Forelimb muscle (tissue), 1 donor: ENCODE results near the gene GMDS. TPM values are rescaled to one million over a fixed set of nuclear protein-coding genes. Genes with fewer than 3 reads are reported as not detected.

Experiments used
- DNase-seq: peaks from one replicate; pipeline ENCODE4 v3.0.0-alpha.2; 2013; ENCODE audit warnings: low read depth
- polyA plus RNA-seq: library from polyadenylated mRNA; unstranded; fragments of 120-200 nt; gene quantifications from one replicate; pipeline ENCODE4 v1.2.1, GENCODE V29; 2013; ENCODE audit not compliant: insufficient read length

GMDS gene
- polyA plus RNA-seq, 1 donor: 10.4 TPM

- DNase-seq: no peak
Measured at GRCh38 chr6:2133716-2134310, 111.6 kb downstream of the GMDS start.

GRCh38 chr6:2132916-2133315 lies 112.5 kb downstream of the GMDS start:
- no peak for DNase-seq

- no peak for DNase-seq
Measured at GRCh38 chr6:2132416-2132815, 113.0 kb downstream of the GMDS start.

- no peak for DNase-seq
Measured at GRCh38 chr6:2129182-2129621, 116.2 kb downstream of the GMDS start.

GRCh38 chr6:2127484-2127911 lies 117.9 kb downstream of the GMDS start:
- DNase-seq: no peak

- DNase-seq: no peak
Measured at GRCh38 chr6:2126351-2126750, 119.1 kb downstream of the GMDS start.

- DNase-seq: no peak
Measured at GRCh38 chr6:2125158-2125557, 120.2 kb downstream of the GMDS start.

- DNase-seq: no peak
Measured at GRCh38 chr6:2124260-2124709, 121.1 kb downstream of the GMDS start.

GRCh38 chr6:2120912-2121311 lies 124.5 kb downstream of the GMDS start:
- no peak for DNase-seq

- no peak for DNase-seq
Measured at GRCh38 chr6:2119275-2119674, 126.1 kb downstream of the GMDS start.

- no peak for DNase-seq
Measured at GRCh38 chr6:2118136-2118535, 127.3 kb downstream of the GMDS start.

- no peak for DNase-seq
Measured at GRCh38 chr6:2117447-2117846, 128.0 kb downstream of the GMDS start.

- no peak for DNase-seq
Measured at GRCh38 chr6:2116496-2116895, 128.9 kb downstream of the GMDS start.

- no peak for DNase-seq
Measured at GRCh38 chr6:2114100-2114499, 131.3 kb downstream of the GMDS start.

- no peak for DNase-seq
Measured at GRCh38 chr6:2111162-2111677, 134.2 kb downstream of the GMDS start.

GRCh38 chr6:2110504-2110903 lies 134.9 kb downstream of the GMDS start:
- no peak for DNase-seq

- no peak for DNase-seq
Measured at GRCh38 chr6:2109796-2110195, 135.6 kb downstream of the GMDS start.

GRCh38 chr6:2108700-2109306 lies 136.6 kb downstream of the GMDS start:
- no peak for DNase-seq

- DNase-seq: no peak
Measured at GRCh38 chr6:2104524-2104880, 140.9 kb downstream of the GMDS start.

GRCh38 chr6:2103765-2104523 lies 141.5 kb downstream of the GMDS start:
- peak; percentile 36 for DNase-seq

- no peak for DNase-seq
Measured at GRCh38 chr6:2102966-2103365, 142.4 kb downstream of the GMDS start.

- no peak for DNase-seq
Measured at GRCh38 chr6:2102316-2102883, 143.0 kb downstream of the GMDS start.
